Fibroblast of peridontal ligament (primary cell): ENCODE measurements around the gene HHIP.
A peak's percentile ranks its signal among the peaks of the same experiment; 100 is the strongest.

Experiments
- DNase-seq: peaks from one replicate; pipeline ENCODE4 v3.0.0-alpha.2; 2010; ENCODE audit errors: extremely low read depth

HHIP gene

DNA sequence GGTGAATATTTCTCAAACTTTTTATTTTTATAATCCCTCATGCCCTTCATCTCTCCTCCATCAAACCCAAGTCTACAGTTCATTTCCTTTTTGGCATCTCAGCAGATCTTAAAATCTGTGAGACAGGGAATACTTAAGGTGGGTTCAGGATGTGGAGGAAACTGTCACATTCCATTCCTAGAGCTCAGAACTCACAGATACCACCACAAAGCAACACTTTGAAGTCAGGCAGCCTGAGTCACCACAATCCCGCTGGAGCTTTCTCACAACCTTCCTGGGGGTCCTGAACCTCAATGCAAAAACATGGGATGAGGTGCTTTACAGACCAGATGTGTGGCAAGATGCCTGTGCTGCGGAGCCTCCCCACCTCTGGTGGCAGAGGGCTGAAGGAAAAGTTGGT, 63.2 kb downstream of the HHIP start:
- no peak for DNase-seq

DNA sequence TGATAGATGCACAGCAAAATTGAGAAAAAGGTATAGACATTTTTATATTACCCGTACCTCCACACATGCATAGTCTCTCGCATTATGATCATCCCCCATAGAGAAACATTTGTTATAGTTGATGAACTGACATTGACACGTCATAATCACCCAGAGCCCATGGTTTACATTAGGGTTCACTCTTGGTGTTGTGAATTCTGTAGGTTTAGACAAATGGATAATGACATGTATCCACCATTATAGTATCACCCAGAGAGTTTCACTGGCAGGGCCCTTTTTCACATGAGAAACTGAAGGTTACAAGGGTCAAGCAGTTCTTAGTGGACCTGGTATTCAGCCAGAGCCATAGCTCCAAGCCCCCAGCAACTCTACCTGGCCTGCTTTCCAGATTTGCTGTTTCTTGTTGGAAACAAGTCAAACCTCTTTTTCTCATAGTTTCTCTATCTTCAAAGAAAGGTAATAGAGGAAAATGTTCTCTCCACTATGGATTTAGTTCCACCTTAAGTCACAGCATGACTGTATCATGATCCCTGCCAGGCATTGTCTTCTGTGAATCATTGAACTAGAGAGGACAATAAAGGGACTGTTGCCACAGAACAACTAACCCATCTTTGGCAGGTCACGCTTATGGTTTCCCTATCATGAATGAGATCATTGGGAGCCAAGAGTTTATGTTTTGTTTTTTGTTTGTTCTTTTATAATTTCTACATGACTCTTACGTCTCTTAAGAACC, 64.0 kb downstream of the HHIP start:
- DNase-seq = no peak

DNA sequence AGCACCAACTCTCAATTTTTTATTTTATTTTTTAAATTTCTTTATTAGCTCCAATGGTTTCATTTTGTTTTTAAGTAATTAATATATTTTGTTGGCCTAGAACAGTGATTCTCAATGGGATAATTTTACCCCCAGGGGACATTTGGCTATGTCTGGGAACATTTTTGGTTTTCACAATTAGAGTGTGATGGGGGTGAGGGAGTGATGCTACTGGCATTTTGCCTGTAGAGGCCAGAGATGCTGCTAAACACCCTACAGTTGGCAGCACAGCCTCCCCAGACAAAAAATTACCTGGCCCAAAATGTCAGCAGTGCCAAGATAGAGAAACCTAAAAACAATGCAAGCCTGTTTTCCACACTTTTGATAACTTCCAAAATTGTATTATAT, 64.6 kb downstream of the HHIP start:
- DNase-seq = no peak

DNA sequence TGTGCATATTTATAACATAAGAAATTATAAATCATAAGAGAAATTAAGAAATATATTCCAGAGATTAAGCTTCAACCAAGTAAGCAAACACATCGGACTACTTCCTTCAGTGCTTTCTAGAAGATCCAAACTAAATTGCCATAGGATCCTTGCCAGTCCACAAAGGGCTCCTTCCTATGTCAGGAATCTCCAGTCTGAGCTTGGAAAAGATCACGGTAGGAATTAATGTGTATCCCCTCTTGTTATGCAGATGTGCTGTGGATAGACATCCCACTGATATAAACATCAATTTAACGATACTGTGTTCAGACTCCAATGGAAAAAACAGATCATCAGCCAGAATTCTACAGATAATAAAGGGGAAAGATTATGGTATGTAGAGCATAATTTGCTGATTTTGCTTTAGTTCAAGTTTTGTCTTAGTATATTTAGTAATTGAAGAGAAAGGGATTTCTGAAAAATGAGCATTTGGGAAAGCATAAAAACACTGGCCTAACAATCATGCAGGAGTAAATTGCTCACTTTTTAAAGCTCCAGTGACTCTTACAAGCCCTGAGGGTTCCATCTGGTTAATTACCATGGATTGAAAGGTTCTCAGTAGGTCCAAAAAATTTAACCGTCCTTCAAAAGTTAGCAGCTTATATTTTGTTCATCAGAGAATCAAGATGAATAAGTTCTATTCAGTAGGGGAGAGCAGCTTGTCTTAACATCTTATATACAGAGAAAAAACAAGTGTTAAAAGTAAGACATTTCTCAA, 65.9 kb downstream of the HHIP start:
- no peak for DNase-seq

DNA sequence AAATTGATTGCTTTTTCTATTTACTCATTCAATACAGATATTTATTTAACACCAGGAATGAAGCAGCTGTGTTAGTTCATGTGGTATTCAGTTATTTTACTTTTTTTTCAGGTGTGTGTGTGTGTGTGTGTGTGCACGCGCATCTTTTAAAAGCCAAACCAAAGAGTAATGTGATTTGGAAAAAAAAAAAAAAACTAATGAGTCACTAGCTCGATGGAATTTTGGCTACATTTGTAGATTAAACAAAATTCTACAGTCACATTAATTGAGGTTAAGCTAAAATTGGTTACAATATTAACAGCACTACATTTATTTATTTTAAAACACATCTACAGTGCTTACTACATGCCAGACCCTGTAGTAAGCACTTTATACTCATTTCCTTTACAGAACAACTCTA, 66.8 kb downstream of the HHIP start:
- peak; percentile 19 for DNase-seq

DNA sequence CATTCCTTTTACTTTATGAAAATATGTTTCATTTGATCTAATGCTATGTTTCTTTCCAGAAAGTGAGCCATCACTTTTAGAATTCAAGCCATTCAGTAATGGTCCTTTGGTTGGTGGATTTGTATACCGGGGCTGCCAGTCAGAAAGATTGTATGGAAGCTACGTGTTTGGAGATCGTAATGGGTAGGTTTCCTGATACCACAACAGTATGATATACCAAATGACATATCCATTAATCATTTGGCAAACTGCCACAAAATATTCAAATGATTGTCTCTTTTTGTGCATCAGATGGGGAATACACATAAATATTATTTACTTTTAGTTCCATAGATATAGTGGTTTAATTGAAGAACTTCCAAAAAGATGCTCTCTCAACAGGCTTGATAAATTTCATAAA, 68.2 kb downstream of the HHIP start:
- no peak for DNase-seq

DNA sequence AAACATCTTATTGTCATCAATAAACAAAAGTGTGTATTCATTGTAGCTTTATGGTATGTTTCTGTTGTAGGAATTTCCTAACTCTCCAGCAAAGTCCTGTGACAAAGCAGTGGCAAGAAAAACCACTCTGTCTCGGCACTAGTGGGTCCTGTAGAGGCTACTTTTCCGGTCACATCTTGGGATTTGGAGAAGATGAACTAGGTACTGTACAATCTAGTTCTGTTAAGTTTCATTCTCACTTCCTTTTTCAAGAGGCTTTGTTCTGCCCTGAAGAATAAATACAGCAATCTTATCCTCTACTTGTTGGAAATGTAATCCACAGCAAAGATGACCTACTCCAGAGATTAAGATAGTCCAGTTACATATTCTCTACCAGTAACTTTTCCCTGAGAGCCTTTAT, 69.3 kb downstream of the HHIP start:
- DNase-seq = no peak

DNA sequence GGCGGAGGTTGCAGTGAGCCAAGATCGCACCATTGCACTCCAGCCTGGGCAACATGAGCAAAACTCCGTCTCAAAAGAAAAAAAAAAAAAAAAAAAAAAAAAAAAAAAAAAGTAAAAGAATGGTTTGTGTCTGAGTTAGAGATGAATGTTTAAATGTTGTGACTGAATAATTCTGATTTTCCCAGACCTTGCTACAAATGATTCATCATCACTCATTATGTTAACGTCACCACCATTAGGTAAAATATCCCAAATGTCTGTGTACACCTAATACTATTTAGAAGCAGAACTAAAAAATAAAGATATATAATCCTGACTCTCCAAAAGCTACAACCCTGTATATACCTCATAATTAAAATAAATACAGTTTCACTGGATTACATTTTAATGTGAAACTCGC, 70.8 kb downstream of the HHIP start:
- no peak for DNase-seq

DNA sequence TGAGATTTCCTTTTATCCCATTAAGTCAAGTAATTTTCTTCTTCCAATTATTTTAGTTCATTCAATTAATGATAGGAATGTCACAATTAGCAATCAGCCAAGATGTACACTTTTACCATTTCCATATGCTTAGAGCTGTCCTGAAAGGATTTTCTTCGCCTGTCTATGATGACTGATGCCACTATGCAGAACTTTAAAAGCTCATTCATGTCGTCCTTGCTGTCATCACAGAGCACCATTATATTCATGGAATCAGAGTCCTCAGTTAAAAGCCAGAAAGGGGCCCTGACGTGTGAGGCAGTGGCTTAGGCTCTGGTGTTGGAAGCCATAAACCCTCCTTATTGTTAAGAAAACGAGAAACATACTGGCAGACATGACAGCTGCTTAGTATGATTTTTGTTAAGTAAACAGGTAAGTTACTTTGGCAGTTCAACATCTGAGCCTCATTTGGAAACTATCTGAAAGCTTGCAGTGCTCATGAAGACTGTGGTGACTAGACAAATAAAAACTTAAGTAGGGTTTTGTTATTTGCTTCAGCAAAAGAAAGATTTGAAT, 73.1 kb downstream of the HHIP start:
- no peak for DNase-seq

DNA sequence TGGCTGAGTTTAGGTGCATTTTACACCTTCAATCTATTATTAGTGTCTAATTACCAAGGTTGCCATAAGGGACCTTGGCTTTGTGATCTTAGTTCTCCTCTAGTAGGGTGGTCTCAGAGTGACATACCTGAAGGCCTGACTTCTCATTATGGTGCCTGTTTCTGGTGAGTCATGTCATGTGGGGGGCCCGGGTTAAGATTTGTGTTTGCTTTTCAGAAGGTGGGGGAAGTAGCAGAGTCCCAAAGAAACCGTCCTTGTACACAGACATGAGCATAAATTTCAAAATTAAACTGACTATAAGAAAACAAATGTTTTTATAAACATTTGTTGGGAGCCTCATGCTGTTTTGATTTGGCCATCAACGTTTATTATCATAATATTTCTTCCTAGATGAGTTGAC, 74.5 kb downstream of the HHIP start:
- no peak for DNase-seq

DNA sequence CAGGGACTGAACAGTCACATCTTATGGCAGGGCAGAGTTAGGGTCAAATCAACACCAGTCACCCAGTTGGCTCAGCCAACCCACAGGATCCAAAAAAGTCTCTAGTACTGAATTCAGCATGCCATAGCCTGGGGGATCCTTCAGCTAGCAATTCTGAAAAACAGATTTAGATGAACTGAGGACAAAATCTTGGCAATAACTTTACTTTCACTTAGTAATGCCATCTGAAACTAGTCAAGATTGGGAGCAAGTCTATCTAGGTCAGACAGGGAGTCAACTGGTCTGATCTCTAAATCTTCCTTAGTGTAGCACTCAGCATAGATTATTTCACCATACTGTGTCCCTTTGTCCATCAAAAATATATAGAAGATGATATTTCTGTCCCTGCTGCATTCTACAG, 76.0 kb downstream of the HHIP start:
- peak; percentile 14 for DNase-seq

DNA sequence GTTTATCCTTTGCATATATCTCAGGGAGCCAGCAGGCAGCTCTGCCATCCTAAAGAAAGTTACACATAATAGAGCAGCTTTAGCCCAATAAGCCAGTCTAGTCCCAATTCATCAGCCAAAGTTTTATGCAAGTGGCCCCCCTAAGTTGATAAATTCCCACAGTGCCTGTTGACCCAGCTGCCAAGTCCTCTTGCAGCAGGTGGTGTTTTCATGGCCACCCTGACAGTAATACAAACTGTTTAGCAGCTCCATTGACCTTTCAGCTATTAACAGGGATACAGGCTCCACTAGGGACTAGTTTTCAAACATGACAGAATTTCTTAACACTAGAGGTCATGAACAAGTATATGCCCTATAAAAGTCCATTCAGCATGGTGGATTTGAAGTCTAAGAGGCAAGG, 77.5 kb downstream of the HHIP start:
- no peak for DNase-seq

DNA sequence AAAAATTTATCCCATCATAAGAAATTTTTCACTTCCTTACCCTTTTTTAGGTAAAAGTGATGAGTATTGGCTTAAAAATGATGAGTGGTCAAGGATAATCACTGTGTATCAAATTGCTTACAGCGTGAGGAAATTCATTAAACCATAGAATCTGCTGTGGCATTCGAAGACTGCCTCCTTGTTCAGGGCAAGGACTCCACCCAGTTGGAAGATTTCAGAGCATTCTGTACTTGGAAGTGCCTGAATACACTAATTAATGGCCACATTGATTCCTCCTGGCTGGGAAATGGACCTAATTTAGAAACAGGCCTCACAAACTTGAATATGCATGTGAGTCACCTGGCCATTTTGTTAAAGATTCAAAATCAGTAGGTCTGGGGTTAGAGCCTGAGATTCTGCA, 83.2 kb downstream of the HHIP start:
- DNase-seq = no peak

DNA sequence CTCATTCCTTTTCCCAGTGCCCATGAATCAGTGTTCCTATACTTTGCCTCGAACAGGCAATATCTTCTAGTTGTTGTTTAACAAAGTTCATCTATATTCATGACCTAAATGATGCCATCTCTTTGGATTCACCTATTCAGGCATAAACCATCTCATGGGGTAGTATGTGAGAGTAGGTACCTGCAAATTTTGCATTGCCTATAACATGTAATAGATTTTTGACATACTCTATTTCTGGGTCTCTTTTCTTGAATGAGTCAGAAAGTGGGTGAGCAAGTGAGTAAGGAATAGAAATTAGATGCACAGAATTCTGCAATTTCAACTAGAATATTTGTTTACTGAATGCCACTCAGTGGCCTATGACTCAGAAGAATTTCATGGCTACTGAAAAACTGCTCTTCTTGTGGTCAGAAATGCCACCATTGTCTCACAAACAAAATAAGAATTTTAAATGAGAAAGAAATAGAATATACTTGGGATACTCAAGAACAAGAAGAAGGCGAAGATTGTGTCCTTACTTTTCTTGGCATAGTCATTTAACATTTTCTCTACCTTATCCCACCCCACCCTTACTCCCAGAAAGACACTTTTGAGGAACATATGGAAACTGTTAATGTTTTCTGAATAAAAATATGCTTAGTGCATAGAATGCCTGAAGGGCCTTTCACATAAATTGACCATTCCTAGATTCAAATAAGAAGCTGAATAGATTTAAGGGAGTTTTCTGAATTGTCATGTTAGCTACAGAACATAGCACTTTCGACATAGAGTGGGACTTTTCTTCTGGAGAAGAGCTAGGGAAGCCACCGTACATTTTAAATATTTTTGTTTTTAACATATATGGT, 86.8 kb downstream of the HHIP start:
- DNase-seq = no peak

DNA sequence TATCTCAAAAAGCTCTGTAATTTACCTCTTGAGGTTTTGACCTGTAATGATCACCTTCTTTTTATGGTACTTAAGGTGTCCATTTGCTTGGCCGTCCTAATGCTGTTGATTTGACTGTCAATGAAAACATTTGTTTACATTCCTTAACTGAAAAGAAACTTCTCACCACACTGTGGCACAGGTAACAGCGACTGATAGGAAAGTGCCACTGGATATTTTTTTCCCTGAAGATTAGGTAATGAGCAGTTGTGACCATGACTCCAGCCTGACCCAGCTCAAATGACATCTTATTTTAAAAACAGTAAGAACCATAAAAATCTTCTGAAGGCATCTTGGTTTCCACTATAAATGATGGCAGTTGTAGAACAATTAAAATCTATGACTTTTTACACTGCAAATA, 87.6 kb downstream of the HHIP start:
- DNase-seq = no peak

DNA sequence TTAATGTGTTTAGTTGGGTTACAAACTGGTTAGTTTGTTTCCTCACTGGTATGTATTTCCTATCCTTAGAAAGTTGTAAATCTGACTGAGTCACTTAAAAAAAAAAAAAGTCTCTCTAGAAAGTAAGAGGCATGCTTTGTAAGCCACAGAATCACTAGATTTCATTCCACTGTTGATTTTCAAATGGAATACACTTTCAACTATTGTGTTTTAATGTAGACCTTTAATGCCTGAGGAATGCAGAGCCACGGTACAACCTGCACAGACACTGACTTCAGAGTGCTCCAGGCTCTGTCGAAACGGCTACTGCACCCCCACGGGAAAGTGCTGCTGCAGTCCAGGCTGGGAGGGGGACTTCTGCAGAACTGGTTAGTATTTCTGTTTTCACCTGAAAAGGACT, 88.6 kb downstream of the HHIP start:
- peak; percentile 12 for DNase-seq

DNA sequence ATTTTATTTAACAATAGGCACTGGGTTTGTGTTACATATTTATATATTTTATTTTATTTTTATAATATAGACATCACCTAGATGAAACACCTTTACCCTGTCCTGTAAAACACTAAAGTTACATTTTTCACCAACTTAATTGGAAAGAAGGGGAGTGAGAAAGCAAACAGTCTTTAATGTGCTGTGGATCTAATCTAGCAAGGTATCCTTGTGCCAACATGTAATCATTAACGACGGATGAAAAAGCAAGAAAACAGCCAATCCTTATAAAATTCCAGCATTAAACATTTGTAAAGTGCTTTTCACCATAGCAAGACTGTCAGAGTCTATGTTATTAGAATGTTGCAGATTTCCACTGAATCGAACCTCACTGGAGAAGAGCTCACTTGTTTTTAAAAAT, 92.7 kb downstream of the HHIP start:
- DNase-seq = no peak

DNA sequence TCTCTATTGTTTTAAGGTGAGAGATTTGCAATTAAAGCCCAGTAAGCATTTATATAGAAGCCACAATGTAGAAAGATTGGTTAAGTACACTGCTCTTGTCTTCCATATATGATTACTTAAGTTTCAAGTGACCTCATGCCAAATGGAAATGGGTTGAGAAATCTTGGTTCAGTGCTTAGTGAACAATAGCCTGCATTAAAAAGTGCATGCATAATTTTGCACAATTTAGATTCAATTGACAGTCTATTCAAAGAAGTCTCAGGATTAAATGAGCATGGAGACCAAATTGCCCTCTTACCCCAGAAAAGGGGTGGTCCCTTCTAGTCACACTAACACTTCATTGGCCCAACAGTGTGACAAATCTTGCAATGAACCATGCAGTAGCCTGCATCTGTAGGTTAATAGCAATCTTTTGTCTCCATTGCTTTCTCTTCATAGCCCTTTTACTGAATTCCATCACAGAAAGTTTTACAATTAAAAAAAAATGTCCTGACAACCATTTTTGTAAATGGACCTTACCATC, 93.6 kb downstream of the HHIP start:
- DNase-seq = no peak

DNA sequence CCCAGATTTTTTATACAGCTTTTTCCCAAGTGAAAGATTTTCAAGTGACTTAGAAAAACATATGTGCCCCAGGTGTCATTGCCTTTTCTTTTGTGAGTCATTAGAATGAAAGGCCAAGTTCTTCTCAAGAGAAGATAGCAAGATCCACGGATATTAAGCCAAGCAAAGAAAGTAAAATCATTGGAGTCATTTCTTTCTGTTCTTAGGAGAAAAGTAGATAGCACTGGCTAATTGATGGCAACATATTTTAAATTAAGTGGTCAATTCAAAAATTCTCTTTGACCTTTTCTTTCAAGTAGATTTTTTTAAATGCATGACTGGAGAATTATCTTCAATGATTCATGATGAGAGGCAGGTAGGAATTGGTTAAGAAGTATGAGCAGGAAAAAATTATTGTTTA, 94.4 kb downstream of the HHIP start:
- no peak for DNase-seq

DNA sequence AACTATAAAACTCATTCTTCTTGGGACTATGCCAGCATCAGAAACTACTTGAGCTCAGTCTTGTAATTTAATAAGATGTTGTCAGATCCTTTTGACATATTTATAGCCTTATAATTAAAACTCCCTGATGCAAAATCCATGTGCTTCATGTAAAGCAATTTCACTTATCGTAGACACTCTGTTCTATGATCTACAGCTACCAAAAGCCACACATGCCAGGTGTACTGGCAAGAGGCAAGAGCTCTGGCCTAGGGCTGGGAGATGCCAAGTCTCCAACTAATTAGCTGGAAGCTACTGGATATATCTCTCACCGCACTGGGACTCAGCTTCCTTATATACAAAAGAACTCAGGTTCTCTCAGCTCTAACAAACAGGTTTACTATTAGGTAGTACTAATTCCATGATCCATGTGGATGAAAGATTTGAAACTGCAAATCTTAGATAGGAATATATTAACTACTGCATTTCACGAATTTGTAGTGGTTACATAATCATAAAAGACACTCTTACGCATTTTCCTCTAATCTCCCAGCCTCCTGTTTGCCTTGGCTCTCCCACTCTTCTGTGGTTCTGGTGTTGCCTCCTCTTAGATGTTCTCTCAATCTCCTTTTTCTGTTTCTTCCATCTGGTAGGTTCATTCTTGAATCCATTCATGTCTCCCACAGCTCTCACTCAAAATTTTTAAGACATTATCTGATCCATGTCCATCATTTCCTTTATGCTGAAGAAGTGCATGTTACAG, 103.0 kb downstream of the HHIP start:
- no peak for DNase-seq

DNA sequence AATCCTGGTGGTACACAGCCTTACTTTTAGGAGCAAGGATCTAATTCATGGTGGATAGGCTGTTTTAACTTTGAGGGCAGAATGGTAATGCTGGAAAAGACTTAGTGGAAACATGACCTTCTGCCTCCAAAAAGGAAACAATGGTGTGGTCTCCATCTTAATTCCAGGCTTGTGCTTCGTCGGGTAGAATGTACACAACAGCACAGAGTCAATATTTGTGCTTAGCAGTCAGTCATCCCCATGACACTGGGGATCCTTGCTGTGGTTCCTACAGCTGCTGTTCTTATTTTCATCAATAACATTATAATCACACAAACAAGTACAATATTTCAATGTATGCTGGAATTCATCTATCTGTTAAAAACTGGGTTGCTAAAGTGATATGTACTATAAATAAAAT, 104.4 kb downstream of the HHIP start:
- DNase-seq = no peak
